Psoas muscle (tissue), 8 donors: ENCODE results near the gene PELI2. TPM values are rescaled to one million over a fixed set of nuclear protein-coding genes. Genes with fewer than 3 reads are reported as not detected.

Experiments
- ATAC-seq, 4 donors: fragments of 200-7000 bp; cut with Tn5 transposase; one replicate each; pipeline ENCODE4 v1.9.1; 2020; ENCODE audit warnings: moderate library complexity in 3 of 4, mild to moderate bottlenecking in 2 of 4
- DNase-seq, 2 donors: peaks; one replicate each; pipeline ENCODE4 v3.0.0-alpha.2; 2020
- H3K27ac ChIP-seq: fragments of 200-600 bp; one replicate; pipeline ENCODE4 v1.8.0; 2022
- H3K27me3 ChIP-seq, 3 donors: fragments of 200-600 bp in 1 of 3; one replicate each; pipeline versions ENCODE4 v1.6.1 to v1.8.0; 2013 to 2022; ENCODE audit warnings: low read length in 2 of 3, mild to moderate bottlenecking in 2 of 3, moderate library complexity in 1 of 3; ENCODE audit not compliant: insufficient read depth in 3 of 3
- H3K36me3 ChIP-seq, 2 donors: fragments of 200-600 bp in 1 of 2; one replicate each; pipeline versions ENCODE4 v1.6.1 to v1.8.0; 2013 to 2022; ENCODE audit warnings: low read depth in 1 of 2, mild to moderate bottlenecking in 1 of 2, moderate library complexity in 1 of 2; ENCODE audit not compliant: insufficient read depth in 1 of 2
- H3K4me1 ChIP-seq: fragments of 200-600 bp; one replicate; pipeline ENCODE4 v1.8.0; 2022
- H3K4me3 ChIP-seq: fragments of 200-600 bp; one replicate; pipeline ENCODE4 v1.8.0; 2022; ENCODE audit warnings: mild to moderate bottlenecking
- H3K9me3 ChIP-seq: fragments of 200-600 bp; one replicate; pipeline ENCODE4 v1.8.0; 2022
- WGBS, 3 donors: extraction: QIAGEN DNeasy Blood & Tissue Kit; methylation state at CpG; one replicate each; pipeline versions ENCODE4 v1.1.6 to v1.1.7; 2013; 5-methylcytosine and 5-hydroxymethylcytosine counted together
- intact Hi-C, 2 donors: fragments of 100-400 bp; cut with DNase I; formaldehyde crosslinking; loops; one replicate each; pipeline versions ENCODE4 v1.11.0 to v1.14.2; 2022
- polyA plus RNA-seq, 3 donors: library from polyadenylated mRNA; stranded (reverse); fragments of 200-250 nt; gene quantifications; one replicate each; pipeline ENCODE4 v1.2.3, GENCODE V29; 2013
- total RNA-seq, 4 donors: library from RNA; stranded (reverse); fragmentation: NEBNext Ultra II Directional in 2 of 4; extraction: Animal tissue kit (Norgen Biotek cat#: 25700) in 2 of 4; gene quantifications; one replicate each; pipeline versions ENCODE4 v1.2.1 to v1.2.4, GENCODE V29; 2021 to 2023
- TF ChIP-seq, protein P1 (sequence below): fragments of 200-600 bp; IDR thresholded peaks from one replicate; pipeline ENCODE4 v1.8.0; 2022; ENCODE audit warnings: antibody characterized with exemption
- donor health status: healthy with polysubstance abuse.
- donor health status: DM: no; HTN: no; CAD: no; lungs with moderate emphysema.
- donor health status: Bipolar disorder and iron deficiency.
- donor health status: healthy.
- donor health status: DM: yes; HTN: yes; CAD: no.
- donor health status: DM: no; HTN: no; CAD: no.
- donor health status: DM: no; HTN: no; CAD: no.
- donor health status: DM: yes; HTN: yes; CAD: no.

PELI2 gene
- total and polyA plus RNA-seq, 7 donors: 0.44 to 2.9 (median 1.9) TPM

DNA sequence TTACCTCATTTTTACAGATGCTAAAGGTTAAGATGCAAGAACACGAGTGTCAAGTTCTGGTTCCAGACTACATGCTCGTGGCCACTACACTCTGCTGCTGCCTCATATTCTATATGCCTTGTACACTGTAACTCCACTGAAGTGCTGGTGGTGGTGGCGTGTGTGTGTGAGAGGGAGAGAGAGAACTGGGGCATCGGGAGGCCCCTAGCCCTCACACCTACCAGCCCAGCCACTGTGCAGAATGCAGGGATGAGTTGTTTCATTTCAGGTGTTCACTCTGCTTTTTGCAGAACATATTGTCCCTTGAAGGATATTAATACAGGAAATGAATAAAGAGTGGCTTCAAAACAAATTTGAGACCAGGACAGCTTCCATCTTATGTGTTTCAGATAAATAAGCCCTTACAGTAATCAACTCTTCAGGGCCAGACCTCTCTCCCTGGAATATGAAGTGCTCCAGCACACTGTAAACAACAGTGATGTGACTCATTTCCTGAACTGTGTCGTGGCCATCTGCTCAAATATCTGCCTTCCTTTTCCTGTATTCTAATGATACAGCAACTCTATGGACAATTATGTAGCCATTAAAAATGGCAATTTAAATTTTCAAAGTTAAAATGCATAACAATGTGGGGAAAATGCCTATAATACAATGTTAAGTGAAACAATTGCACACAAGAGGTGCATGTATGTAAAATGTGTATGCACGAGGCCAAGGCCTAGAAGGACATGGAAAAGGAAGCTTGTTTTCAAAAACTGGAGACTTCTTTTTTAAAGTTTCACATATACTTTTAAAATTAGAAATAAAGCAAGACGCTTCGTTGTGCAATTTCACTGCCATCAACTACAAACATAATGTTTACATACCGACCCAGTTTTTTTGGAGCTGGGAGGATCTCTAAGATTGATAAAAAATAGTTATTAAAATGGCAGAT is 215.4 kb downstream of the PELI2 start:
- Histone ChIP-seq H3K27ac (peak overlapping the region; percentile 31), H3K36me3 (no peaks in the 10 kb centered on the region), H3K4me1 (peaks cover 5% of the 10 kb centered on the region), H3K9me3 (no peaks in the 10 kb centered on the region), H3K4me3 (no peak overlapping the region), H3K27me3 (no peaks in the 10 kb centered on the region)
- ATAC-seq (peak in 2 of 4 donors; percentile 61 to 64), DNase-seq (no peak)
- intact Hi-C loops: no loop called here
- WGBS, 3 donors: 77 to 82% (median 81%) methylated on average over 9 of the region's 9 CpGs
- TF ChIP-seq, protein P1, sequence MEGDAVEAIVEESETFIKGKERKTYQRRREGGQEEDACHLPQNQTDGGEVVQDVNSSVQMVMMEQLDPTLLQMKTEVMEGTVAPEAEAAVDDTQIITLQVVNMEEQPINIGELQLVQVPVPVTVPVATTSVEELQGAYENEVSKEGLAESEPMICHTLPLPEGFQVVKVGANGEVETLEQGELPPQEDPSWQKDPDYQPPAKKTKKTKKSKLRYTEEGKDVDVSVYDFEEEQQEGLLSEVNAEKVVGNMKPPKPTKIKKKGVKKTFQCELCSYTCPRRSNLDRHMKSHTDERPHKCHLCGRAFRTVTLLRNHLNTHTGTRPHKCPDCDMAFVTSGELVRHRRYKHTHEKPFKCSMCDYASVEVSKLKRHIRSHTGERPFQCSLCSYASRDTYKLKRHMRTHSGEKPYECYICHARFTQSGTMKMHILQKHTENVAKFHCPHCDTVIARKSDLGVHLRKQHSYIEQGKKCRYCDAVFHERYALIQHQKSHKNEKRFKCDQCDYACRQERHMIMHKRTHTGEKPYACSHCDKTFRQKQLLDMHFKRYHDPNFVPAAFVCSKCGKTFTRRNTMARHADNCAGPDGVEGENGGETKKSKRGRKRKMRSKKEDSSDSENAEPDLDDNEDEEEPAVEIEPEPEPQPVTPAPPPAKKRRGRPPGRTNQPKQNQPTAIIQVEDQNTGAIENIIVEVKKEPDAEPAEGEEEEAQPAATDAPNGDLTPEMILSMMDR: no peak

DNA sequence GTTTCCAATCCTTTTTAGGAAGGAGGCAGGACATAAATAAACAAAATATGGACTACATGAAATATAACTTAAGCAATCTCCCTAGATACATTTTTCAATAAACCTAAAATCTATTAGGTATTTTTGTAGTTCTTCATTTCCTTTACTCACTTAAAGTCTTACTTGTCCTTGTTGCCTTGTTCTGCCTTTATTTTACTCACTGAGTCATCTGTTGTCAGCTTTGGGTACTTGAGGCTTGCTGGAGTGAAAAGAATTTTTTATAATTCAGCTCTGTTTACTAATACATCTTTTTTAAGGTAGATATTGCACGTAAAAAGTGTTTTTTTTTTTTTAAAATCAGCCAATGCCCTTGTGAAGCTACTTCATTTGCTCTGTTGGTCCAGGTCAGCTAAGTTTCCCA is 216.2 kb downstream of the PELI2 start:
- no peaks in the 10 kb centered on the region for H3K9me3 ChIP-seq
- H3K4me3 ChIP-seq: no peak overlapping the region
- peak overlapping the region; percentile 31 for H3K27ac ChIP-seq
- DNase-seq: no peak
- no peak for ATAC-seq
- no peaks in the 10 kb centered on the region for H3K27me3 ChIP-seq
- H3K36me3 ChIP-seq: no peaks in the 10 kb centered on the region
- H3K4me1 ChIP-seq: peaks cover 5% of the 10 kb centered on the region
- TF ChIP-seq, protein P1: no peak
- intact Hi-C loops: no loop called here
- WGBS, 3 donors: 74 to 93% (median 88%) methylated on average over 1 of the region's 1 CpG

DNA sequence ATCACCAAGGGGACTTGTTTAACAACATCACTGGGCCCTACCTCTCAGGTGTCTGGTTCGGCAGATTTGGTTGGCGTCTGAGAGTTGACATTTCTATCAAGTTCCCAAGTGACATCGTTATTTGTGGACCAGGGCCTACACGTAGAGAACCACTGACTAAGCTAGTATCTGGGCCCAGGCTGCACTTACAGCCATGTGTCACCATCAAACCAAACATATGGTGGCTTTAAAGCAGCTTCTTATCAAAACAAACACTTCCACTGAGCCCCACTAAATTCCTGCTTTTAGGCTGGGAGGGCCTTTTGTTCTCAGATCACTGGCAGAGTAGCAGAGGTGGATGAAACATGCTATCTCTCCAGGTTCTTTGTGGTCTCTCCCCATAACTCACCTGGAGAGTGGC is 220.5 kb downstream of the PELI2 start:
- Histone ChIP-seq H3K36me3 (no peaks in the 10 kb centered on the region), H3K4me3 (no peak overlapping the region)
- WGBS, 3 donors: 82 to 91% (median 86%) methylated on average over 4 of the region's 4 CpGs

DNA sequence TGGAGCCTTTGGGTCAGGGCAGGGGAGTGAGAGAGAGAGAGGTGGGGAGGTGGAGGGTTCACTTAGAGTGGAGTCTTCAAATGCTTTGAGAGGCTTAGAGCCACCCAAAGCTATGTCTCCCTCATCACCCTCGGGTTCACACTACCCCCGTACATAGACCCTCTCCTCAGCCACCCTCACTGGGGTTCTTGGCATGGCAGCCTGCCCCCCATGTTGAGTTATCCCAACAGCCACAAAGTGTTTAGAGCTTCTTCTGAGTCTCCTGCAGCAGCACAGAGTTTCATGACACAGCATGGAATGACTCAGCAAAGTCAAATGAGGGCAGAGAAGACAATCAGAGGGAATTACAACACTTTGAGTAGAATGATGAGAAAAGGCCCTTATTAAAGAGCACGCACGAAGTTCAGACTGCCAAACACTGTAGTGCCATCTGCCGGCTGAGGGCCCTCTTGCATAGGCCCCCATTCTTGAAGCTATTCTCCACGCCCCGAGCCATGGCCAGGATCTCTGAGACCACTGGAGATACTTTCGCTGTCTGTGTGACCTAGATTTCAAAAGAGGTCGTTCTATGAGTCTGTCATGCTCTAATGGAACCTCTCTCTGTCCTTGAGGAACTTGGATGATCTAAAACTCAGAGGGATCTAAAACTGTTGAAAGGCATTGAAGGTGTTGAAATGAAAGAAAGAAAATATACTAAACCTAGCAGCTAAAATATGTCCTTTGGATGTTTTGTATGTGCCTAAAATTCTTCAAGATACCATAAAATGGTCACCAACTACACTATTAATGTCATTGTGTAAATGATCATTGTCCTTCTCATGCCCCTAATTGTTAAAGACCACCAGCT is 221.9 kb downstream of the PELI2 start:
- no peak overlapping the region for H3K27ac ChIP-seq
- H3K36me3 ChIP-seq: no peaks in the 10 kb centered on the region
- peaks cover 20% of the 10 kb centered on the region for H3K4me1 ChIP-seq
- ATAC-seq (peak; percentile 80 to 91 (median 84)), DNase-seq (peak; percentile 73 to 84)
- no peaks in the 10 kb centered on the region for H3K27me3 ChIP-seq
- H3K4me3 ChIP-seq: no peak overlapping the region
- H3K9me3 ChIP-seq: no peaks in the 10 kb centered on the region
- WGBS, 3 donors: 35 to 49% (median 36%) methylated on average over 9 of the region's 9 CpGs
- intact Hi-C loops: loop anchor here (5.0 kb wide), 1 partner anchor 633 kb away; no protein-coding TSS in a partner anchor
- TF ChIP-seq, protein P1: peak; percentile 77

More for the DNA sequence above, 220.5 kb downstream of the PELI2 start:
- DNase-seq: no peak
- no peak for ATAC-seq
- TF ChIP-seq, protein P1: no peak
- Histone ChIP-seq H3K27ac (no peak overlapping the region), H3K4me1 (peaks cover 20% of the 10 kb centered on the region), H3K27me3 (no peaks in the 10 kb centered on the region), H3K9me3 (no peaks in the 10 kb centered on the region)
- intact Hi-C loops: no loop called here
